Cortex of kidney (tissue), 1 donor: ENCODE results near the gene PBX1.

Experiments
- DNase-seq: peaks from one replicate; lab custom pipeline; 2025; lab: John Stamatoyannopoulos, UW

The PBX1 gene

DNA sequence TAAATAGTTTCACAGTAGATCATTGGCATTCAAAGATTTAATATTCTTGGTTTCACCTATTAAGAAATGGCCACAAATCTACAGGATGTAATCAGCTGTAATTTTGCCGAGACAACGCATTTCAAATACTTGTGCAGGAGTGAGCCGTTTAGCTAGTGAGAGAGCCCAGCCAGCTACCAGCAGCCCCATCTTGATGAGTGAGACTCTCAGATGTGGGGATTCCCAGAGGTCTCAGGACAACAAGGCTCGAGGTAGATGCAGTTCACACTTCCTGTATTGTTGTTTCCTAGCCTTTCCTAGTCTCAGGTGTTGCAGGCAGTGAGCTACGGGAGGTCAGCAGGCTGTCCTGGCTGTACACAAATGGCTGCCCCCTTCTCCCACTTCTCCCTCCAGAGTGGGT, 108.6 kb downstream of the PBX1 start:
- no peak for DNase-seq

DNA sequence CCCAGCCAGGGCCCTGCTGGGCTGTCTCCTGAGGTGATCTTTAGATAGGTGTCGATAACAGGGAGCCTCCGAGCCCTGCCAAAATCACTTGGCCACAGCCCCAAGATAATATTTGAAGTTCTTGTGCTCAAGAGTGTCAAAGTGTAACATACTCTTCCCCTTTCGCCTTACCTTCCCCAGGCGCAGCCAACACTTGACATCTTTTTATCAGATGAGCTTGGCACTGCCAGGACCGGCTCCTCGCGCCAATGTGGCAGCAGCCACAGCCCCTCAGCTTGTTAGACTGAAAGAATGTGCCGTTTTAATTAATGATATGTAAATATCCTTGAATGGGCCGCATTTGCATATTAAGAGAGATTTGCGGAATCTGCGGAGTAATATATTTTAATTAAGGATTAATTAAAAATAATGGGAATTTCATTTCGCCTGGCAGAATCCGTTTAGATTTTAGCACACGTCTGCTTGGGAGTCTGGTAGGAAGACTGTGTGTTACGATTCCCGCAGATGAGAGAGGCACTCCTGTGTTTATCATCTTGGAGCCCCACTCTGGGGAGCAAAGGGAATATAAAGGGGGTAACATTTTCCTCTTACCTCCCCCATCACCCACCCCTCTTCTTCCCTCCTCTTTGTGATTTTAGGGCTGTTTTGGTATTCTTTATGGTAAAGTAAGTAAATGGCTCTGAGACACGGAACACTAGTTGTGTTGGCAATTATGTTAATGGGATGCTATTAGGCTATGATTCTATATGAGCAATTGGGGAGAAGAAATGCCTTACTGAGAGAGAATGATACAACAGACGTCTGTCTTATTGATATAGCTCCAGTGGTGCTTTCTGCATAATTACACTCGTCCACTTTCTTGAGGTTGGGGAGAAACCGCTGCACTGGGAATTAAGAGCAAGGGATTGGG, 109.8 kb downstream of the PBX1 start:
- no peak for DNase-seq

DNA sequence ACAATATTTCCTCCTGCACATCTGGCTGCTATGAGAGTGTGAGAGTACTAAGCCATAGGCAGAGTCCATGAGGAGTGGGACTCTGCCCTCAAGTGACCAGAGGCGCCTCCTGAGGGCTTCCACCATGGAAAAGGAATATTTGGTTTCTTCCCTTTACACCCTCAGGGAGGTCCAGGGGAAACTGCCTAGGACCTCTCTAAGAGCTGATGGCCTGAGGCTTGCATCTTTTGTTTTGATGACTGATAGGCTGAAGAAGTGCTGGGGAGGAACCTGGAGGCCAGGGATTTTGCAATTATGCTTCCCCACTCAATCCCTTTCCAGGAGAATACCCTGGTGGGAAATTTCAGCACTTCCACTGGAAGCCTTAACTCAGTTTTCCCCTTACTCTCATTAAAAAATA, 111.0 kb downstream of the PBX1 start:
- DNase-seq: no peak

DNA sequence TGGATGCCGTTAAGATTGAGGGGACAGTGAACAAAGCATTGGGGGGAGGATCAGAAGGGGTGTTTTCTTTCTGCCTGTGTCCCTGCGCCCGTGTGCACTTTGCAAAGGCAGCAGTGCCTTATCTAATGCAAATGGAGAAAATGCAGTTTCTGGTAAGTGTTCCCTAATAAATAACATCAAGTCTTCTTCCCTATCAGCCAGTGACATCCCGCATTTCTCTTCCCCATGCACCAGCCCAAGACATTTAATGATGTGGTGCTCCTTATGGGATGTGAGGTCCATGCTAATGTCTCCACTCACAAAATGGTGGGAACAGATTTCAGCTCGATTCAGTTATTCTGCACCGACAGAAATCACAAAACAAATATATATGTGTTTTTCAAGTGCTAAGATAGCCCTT, 111.8 kb downstream of the PBX1 start:
- no peak for DNase-seq

DNA sequence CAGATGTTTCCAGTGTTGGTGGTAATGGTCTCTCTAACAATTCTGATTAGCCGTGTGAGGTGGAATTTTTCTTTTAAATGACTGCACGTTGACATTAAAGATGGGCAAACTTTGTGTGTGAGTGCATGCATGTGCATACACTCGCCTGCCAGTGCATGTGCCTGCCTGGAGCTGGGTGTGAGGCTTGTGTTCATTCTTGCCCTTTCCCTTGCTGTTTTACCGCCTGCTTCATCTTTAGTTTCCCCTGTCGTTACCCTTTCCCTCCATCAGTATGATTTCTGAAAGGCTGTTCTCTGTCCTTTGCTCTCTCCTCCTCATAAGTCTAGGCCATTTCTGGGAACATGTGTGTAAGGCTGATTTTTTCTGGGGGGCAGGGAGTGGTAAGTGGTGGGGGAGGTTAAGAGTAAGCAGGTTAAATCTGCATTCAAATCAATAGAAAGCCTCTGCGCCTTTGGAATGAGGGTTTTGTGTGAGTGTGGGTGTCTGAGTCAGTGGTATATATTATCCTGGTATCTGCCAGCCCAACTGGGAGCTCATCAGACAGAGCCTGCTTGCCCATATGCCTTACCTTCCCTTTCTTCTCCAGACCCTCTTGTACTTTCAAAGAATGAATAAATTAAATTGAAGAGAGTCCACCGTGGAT, 112.5 kb downstream of the PBX1 start:
- no peak for DNase-seq

DNA sequence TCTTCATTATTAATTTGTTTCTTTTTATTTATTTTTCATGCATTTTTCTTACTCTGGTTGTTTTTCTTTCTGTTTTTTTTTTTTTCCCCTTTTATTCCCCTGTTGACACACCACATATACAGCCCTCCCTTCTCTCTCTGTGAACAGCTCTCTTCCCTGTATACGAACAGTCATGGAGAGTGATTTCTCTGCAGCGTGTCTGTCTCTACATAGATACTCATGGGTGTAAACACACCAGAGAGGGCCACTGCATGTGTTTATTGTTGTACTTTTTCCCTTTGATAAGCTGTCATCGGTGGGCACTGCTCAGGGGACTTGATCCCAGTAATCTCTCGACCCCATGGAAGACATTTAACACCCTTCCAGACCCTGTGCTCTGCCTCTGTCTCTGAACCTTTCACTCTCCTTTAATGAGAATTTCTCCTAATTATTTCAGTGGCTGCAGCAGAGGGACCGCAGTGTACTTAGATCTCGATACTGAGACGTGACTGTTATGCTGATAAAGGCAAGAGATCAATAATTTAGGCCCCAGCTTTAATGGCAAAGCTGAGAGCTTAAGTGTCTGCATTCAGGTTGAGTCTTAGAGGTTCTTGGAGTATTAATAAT, 113.1 kb downstream of the PBX1 start:
- no peak for DNase-seq

DNA sequence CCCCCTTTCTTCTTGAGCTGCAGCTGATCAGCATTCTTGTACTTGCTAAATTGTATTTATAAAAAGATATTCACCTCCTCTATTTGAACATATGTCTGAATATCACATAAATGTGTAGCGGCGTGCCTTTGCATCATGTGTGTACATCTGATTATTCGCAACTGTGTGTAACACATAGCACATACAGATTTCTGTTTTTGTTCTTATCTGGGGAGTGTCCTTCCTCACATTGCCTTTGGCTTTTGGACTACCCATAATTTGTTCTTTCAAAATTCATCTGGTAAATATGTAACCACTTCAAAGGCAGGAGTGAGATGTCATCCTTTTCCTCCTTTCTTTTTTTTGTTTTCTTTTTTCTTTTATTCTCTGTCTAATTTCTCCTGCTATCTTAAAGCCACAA, 113.6 kb downstream of the PBX1 start:
- no peak for DNase-seq

DNA sequence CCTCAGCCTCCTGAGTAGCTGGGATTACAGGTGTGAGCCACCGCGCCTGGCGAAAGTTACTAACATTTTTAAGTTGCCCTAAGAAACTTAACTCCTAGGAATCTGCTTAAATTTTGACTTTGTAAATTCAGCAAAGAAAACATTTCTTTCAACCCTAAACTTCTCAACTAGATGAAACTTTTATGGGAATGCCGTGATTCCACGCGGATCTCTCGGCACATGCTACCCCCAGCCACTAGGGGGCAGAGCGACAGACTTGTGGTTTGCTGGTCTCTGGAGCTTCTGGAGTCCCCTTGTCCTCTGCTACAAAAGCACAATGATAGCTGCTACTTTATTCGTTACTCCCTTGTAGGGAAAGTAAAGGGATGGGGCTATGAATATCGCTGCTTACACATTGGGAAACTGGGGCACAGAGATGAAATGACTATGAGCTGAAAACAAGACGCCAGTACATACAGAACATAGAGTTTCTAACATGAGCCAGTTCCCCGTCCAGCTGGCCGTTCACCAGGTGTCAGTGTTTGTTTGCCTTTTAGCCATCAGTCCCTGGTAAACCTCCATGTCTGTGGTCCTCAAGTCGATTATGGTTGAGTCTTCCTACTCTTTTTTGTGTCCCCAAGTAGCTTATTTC, 114.7 kb downstream of the PBX1 start:
- DNase-seq: no peak

DNA sequence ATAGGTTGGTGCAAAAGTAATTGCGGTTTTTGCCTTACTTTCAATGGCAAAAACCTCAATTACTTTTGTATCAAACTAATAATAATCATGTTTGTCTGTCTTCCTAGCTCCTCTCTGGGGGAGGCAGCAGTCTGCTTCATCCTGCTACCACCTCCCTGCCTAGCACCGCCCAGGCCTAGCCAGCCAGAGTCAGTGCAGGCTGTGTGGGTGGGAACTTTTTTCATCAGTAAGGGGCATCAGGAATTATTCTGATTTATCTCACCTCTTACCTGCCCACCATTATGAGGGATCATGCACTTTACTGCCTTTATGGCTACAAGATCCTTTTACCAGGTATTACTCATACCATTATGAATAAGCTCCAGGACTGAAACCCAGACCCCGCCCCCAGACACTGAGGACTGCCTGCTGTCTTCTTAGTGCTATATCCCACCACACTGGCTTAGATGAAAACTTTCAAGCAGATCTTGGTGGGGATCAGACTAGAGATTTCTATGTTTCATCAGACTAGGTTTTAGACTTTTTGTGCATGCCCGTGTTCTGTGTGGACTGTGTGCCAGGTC, 116.4 kb downstream of the PBX1 start:
- no peak for DNase-seq

DNA sequence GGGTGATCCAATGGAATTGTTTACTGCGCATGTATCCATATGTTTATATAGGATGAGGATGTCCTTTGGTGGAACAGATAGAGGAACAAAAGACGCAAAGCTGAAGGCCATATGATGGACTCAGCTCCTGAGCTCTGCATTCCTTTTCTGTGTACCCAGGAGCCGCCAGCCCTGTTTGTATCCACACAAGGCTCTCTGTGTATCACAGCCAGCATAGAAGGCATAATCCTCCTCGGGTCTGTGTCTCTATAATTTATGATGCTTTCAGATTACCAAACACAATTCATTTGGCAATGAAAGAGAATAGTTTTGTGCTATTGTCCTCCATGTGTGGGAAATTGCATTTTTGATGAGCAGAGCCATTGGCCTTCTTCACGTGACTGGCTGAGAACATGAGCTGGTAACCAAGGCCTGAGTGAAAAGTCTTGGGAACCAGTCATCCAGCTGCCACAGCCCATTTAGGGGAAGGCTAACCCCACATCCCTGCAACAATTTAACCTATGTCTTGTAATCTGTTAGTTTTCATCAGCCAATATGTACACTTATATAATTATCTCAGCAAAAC, 119.2 kb downstream of the PBX1 start:
- no peak for DNase-seq

DNA sequence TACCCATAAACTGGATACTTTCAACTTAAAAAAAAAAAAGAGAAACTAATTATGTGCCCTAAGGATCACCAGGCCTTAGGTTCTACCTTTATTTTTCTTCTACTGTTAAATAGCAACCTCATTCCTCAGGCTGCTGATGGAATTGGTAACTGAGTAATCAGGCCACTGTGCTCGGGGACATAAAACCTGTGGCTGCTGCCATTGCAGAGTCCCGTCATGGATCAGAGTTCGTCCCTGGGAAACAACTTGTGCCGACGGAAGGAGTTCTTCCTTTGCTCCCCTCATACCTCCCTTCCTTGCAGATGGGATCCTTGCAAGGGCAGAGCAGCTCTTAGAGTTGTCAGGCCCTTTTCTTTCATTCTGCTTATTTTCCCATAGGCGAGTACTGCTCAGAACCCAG, 123.6 kb downstream of the PBX1 start:
- no peak for DNase-seq

DNA sequence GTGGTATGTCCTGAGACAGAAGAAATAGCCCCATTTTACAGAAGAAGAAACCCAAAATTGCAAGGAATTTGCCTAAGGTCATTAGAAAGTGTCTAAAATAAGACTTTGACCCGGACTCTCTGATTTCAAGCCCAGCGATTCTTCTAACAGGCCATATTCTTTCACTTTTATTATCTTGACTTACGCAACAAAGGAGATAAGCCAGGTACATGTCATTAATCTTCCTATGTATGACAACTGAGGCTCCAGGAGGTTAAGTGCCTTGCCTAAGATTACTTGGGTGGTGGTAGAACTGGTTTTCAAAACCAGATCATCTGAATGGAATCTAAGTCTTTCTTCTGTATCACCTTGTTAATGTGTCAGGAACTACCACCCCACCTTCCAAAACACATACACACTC, 124.3 kb downstream of the PBX1 start:
- DNase-seq: no peak

DNA sequence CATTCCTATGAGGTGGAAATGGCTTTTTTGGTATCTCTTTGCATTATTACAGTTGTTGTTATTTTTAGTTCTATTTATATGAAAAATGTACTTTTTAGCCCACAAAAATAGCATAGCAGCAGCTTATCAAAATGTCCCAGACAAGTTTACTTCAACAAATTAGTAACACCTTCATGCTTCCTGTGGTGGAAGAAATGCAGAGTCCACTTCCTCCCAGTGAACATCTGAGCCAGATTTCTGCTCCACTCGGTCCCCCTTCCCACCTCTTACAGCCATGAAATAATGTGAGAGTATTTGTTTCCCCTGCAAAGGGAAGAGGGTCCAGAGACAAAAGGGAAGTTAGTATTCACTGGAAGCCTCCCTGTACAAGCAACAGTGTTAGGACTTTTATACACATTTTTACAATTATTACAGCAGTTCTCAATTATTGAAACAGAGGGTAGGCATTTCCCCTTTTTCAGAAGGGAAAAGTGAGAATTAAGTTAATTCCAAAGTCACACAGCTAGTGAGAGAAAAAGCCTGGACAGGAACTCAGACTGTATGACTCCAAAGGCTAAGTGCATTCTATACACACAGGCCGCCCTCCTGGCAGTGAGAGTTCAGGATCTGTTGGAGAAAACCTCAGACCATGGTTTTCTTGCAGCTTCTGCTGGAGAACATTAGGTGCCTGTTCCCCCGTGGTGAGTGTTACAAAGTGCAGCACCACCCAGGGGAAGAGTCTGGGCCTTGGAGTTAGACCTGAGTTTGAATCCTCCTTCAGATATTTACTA, 126.5 kb downstream of the PBX1 start:
- no peak for DNase-seq

DNA sequence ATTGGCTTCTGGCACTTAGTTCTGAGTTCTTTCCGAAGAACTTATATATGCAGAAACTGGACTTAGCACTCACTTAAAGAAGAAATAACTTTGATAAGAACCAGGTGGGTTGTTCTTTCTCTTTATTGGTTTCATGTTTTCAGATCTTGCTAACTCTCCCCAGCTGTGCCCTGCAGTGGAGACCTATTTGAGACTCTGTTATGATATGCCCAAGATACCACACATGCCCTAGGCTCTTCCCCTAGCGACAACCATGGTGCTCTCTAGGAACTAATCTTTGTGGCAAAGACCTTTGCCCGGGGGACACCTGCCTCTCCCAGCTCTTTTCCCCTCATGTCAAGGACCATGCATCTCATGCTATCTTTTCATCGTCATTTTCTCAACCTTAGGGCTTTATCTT, 128.8 kb downstream of the PBX1 start:
- DNase-seq: no peak

DNA sequence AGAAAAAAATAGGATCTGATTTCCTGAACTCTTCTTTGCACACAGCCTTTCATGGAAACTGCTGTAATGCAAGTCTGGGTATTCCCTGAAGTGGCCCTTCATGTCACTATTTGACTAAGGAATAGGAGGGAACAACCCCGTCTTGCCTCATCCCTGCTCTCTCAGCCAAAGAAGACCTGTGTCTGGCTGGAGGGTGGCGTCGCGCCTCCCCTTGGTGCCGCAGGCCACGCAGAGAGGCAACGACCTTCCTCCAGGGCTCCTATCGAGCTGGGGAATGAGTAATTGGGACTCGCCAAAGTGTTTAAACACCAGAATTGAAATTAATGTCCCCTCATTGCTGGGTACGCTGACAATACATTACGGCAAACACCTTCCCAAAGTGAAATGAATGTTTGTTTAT, 129.8 kb downstream of the PBX1 start:
- no peak for DNase-seq

DNA sequence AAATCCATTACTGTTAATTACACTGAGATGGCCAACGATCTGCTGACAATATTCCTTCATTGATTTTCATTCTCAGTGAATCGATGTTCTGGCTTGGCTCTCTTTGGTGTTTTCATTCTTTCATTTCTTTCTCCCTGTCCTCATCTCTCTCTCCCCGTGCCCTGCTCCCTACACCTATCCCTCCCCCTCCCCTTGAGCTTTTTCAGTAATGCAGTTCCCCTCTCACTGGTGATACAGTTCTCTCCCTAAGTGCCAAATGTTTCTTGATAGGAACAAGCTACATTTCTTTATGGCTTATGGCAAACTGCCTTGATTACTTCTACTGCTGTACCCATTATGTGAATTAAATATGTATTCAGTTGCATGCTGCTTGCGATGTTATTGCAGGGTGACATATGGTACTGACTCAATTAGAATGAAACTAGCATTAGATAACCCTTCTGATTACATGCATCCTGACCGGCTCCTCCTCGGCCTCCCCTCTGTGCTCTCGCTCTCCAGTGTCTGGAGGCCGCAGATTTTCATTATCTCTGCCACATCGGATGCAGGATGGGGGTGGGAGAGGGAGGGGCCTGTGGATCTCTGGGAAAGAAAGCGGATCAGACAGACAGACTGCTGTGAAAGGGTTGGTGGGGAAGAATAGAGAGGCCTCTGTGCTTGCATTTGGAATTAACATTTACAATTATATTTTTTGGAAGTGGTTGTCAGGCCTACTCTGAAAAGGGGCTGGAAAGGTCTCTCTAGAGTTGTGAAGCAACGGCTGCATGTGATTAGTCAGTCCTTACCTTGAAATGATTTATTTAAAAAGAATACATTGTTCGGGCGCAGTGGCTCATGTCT, 130.9 kb downstream of the PBX1 start:
- no peak for DNase-seq

DNA sequence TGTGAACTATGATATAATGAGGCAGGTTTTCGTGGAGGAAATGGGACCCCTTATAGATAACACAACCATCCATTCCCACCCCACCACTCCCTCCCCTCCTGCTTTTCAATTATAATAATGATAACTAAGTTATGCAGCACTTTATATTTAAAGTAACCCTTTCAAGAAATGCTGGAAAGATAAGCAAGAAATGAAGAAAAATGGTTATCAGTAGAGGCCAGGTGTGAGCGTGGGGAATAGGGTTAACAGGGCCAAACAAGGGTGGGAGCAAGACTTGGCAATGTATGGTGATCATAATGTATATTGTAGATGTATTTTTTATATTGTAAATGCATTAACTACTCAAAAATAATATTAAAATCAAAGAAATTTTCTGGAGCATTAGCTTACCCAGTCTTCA, 133.4 kb downstream of the PBX1 start:
- no peak for DNase-seq

DNA sequence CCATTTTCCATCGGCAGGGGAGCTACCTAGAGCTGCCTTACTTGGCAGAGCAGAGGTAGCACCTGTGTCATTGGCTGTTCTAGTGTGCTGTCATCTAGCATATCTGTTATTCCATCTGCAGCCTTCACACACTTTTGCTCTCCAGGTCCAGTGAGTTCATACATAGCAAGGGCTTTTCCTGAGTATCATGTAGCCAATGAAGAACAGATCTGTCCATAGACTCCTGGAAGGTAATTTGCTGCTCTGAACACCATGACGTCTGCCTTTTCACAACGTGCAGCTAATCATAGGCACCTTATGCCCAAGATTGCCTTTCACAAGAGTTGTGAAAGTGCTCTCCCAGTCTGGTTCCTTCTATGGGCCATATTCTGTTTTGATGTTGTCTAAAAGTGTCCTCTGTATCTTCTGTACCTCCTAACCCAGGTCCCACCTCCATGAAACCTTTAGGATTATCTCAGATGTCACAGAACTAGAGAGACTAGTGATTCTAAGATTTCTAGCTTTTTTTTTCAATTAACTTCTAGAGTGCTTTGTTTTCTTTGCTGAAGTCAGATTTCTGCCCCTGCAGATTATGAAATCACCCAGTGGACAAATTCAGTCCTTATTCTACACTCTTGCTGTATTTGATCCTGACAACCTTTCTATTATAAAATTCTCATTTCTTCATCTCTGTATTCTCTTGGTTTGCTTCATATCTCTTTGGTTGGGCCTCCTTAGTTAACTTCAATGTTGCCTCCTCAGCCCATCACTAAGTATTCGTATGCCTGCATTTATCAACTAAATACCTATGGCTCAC, 134.8 kb downstream of the PBX1 start:
- no peak for DNase-seq

DNA sequence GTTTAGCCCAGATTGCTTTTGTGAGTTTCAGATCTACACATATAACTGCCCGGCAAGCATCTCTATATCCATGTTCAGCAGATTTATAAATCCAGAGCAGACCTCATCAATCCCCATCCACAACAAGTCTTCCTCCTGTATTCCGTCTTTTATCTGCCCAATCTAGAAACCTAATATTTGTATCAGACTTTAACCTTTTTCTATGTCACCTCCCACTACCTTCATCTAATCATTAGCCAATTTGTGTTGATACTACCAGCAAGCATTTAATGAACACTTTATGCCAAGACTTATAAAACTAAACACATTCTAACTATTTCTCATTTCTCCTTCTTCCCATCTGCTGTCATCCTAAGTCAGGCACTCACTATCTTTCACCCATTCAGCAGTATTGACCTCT, 135.5 kb downstream of the PBX1 start:
- DNase-seq: no peak
